Sigmoid colon (tissue), 3 donors: ENCODE data around the gene IFT172.

Source experiments
- CTCF ChIP-seq, 4 experiments: fragments of 450-650 bp in 3 of 4; fragments of 200-600 bp in 1 of 4; IDR thresholded peaks; one replicate each; pipeline ENCODE4 v1.5.1; 2016 to 2019; ENCODE audit warnings: antibody characterized with exemption in 4 of 4, mild to moderate bottlenecking in 3 of 4, moderate library complexity in 2 of 4
- POLR2A ChIP-seq, 2 donors: fragments of 450-650 bp; IDR thresholded peaks; one replicate each; pipeline ENCODE4 v1.6.1; 2016; ENCODE audit warnings: antibody characterized with exemption in 2 of 2, mild to moderate bottlenecking in 2 of 2, moderate library complexity in 2 of 2

GRCh38 chr2:27492557-27492956, 3.0 kb upstream of the IFT172 start:
- TF ChIP-seq CTCF (IDR thresholded peaks at IDR 0.05) (no peak), POLR2A (IDR thresholded peaks at IDR 0.05) (no peak)
